GM12878 (cell line): ENCODE data around the gene TAX1BP1. TPM values are rescaled to one million over a fixed set of nuclear protein-coding genes. Genes with fewer than 3 reads are reported as not detected.

Source experiments
- ATAC-seq: fragments of 200-7000 bp; cut with Tn5 transposase; 3 replicates; pipeline ENCODE4 v1.9.1; 2020; ENCODE audit warnings: mild to moderate bottlenecking, moderate library complexity
- BruUV-seq: library from RNA; stranded (reverse); fragments of 400-500 nt; replicated peaks from 2 replicates; lab custom pipeline; 2021; lab: Mats Ljungman, UMichigan
- CTCF ChIA-PET: fragments of 300-600 bp; sonication (Branson Sonifier 250); formaldehyde crosslinking; extraction: SDS; loops from one replicate; lab custom pipeline; 2021; ENCODE audit warnings: inconsistent platforms; lab: Yijun Ruan, JAX
- POLR2A ChIA-PET: fragments of 350-600 bp; formaldehyde crosslinking; extraction: SDS; loops from one replicate; lab custom pipeline; 2021; ENCODE audit warnings: inconsistent platforms; lab: Charles Lee
- RAD21 ChIA-PET: fragments of 300-600 bp; sonication (Branson Sonifier 250); formaldehyde crosslinking; loops from one replicate; lab custom pipeline; 2023; ENCODE audit warnings: antibody characterized with exemption; ENCODE audit not compliant: unreplicated experiment; lab: Charles Lee
- SMC1A ChIA-PET: fragments of 300-600 bp; sonication (Branson Sonifier 250); formaldehyde crosslinking; loops from one replicate; lab custom pipeline; 2023; ENCODE audit not compliant: unreplicated experiment, uncharacterized antibody; lab: Charles Lee
- DNase-seq: peaks from one replicate; pipeline ENCODE4 v3.0.0-alpha.2; 2011; ENCODE audit warnings: low read depth, low spot score
- FAIRE-seq: peaks from 3 replicates; lab custom pipeline; 2011; peaks lifted over from hg19 to GRCh38; lab: Jason Lieb, UNC
- H2AFZ ChIP-seq: 2 replicates; pipeline ENCODE4 v1.6.0; 2011; ENCODE audit warnings: low read depth, low read length, control low read depth; ENCODE audit not compliant: control insufficient read depth
- H3K27ac ChIP-seq: 2 replicates; pipeline ENCODE4 v1.5.1; 2011; ENCODE audit warnings: control low read depth; ENCODE audit not compliant: control insufficient read depth, insufficient read depth
- H3K27me3 ChIP-seq, 2 experiments: replicated peaks in 1 of 2; 2 replicates each; pipeline versions ENCODE4 v1.6.0 to v1.6.1; 2011; ENCODE audit warnings: low read length in 1 of 2; ENCODE audit not compliant: control insufficient read depth in 2 of 2, insufficient read depth in 2 of 2
- H3K36me3 ChIP-seq, 2 experiments: 2 replicates each; pipeline ENCODE4 v1.5.1; 2011; ENCODE audit warnings: low read length in 1 of 2; ENCODE audit not compliant: control insufficient read depth in 2 of 2, insufficient read depth in 2 of 2
- H3K4me1 ChIP-seq: 2 replicates; pipeline ENCODE4 v1.6.1; 2011; ENCODE audit warnings: mild to moderate bottlenecking, low read length, moderate library complexity, mixed read lengths; ENCODE audit not compliant: control insufficient read depth, insufficient read depth
- H3K4me2 ChIP-seq: 2 replicates; pipeline ENCODE4 v1.6.0; 2011; ENCODE audit warnings: control low read depth; ENCODE audit not compliant: control insufficient read depth, insufficient read depth
- H3K4me3 ChIP-seq: fragments of 200-600 bp; sonication (generic); 2 replicates; pipeline ENCODE4 v1.5.1; 2016
- H3K79me2 ChIP-seq: 2 replicates; pipeline ENCODE4 v1.6.0; 2011; ENCODE audit warnings: low read length; ENCODE audit not compliant: control insufficient read depth, insufficient read depth
- H3K9ac ChIP-seq: 2 replicates; pipeline ENCODE4 v1.8.0; 2011; ENCODE audit warnings: low read length, control low read depth, mixed read lengths; ENCODE audit not compliant: control insufficient read depth, insufficient read depth
- H3K9me3 ChIP-seq: replicated peaks from 3 replicates; pipeline ENCODE4 v1.5.1; 2011; ENCODE audit warnings: mild to moderate bottlenecking, low read length; ENCODE audit not compliant: control insufficient read depth, insufficient read depth
- H4K20me1 ChIP-seq: 2 replicates; pipeline ENCODE4 v1.6.0; 2011; ENCODE audit not compliant: control insufficient read depth, insufficient read depth
- CHD1 ChIP-seq: IDR thresholded peaks from 2 replicates; pipeline ENCODE4 v1.6.1; 2012; ENCODE audit warnings: low read depth, low read length, improper control_type of control experiment
- EZH2 ChIP-seq: IDR thresholded peaks from 2 replicates; pipeline ENCODE4 v1.6.1; 2012; ENCODE audit warnings: low read depth, mild to moderate bottlenecking, control low read depth, inconsistent platforms, low read length, borderline replicate concordance; ENCODE audit not compliant: control insufficient read depth
- POLR2AphosphoS5 ChIP-seq: IDR thresholded peaks from 2 replicates; pipeline ENCODE4 v1.6.1; 2011; ENCODE audit warnings: mild to moderate bottlenecking, low read length, inconsistent platforms
- SMAD5 ChIP-seq: IDR thresholded peaks from 2 replicates; pipeline ENCODE4 v1.6.1; 2016; ENCODE audit warnings: antibody characterized with exemption, low read depth
- ZNF274 ChIP-seq: IDR thresholded peaks from one replicate; pipeline ENCODE4 v1.8.0; 2011; ENCODE audit not compliant: insufficient read length, insufficient read depth
- WGBS: methylation state at CpG from one replicate; pipeline ENCODE4 v1.1.6; 2016; ENCODE audit warnings: low lambda C conversion rate; ENCODE audit not compliant: insufficient replicate concordance, insufficient coverage; ENCODE audit errors: missing lambda C conversion rate; 5-methylcytosine and 5-hydroxymethylcytosine counted together
- in situ Hi-C: fragments of 300-500 bp; cut with MboI; formaldehyde crosslinking; loops from 9 replicates; pipeline ENCODE4 v1.14.3; 2018; ENCODE audit warnings: mixed read lengths
- intact Hi-C: fragments of 100-400 bp; cut with micrococcal nuclease; formaldehyde crosslinking; loops from one replicate; pipeline ENCODE4 v1.14.2; 2022; ENCODE audit not compliant: unreplicated experiment
- polyA plus RNA-seq, 11 experiments: library from polyadenylated mRNA; depleted of rRNA in 4 of 11; unstranded in 6 of 11; stranded (reverse) in 5 of 11; fragments of >200 nt; fragmentation: Nextera tagmentation in 4 of 11; fragmentation: Illumina TruSeq in 1 of 11; extraction: Ambion mirVana in 4 of 11; extraction: Trizol in 1 of 11; gene quantifications; 1 replicate in 1 of 11; 2 replicates in 10 of 11; pipeline versions ENCODE4 v1.2.1 to v1.2.3, GENCODE V29; 2011 to 2016; ENCODE audit warnings: inconsistent platforms in 2 of 11, missing spikeins in 2 of 11, low read depth in 1 of 11
- total RNA-seq, 4 experiments: library from RNA; depleted of rRNA in 3 of 4; stranded (reverse); fragments of >200 nt in 3 of 4; fragmentation: Illumina TruSeq in 1 of 4; extraction: Trizol in 1 of 4; gene quantifications; 2 replicates each; pipeline versions ENCODE4 v1.2.1 to v1.2.3, GENCODE V29; 2013 to 2021
- TF ChIP-seq, protein P1 (sequence below), 3 experiments: IDR thresholded peaks in 2 of 3; conservative IDR thresholded peaks in 1 of 3; 2 replicates each; pipeline ENCODE4 v1.5.1; 2011; ENCODE audit warnings: low read depth in 3 of 3, low read length in 3 of 3, mild to moderate bottlenecking in 3 of 3, control low read depth in 2 of 3, moderate library complexity in 2 of 3, inconsistent platforms in 1 of 3, mixed read lengths in 1 of 3; ENCODE audit not compliant: control insufficient read depth in 2 of 3, insufficient read depth in 1 of 3; ENCODE audit errors: extremely low read depth in 1 of 3
- TF ChIP-seq, protein P2 (sequence below): IDR thresholded peaks from 2 replicates; pipeline ENCODE4 v1.6.1; 2012; ENCODE audit warnings: improper control_type of control experiment, low read depth, low read length; ENCODE audit not compliant: insufficient replicate concordance
- TF ChIP-seq, protein P3 (sequence below): fragments of 450-650 bp; IDR thresholded peaks from 2 replicates; pipeline ENCODE4 v1.6.1; 2017; ENCODE audit warnings: antibody characterized with exemption, mild to moderate bottlenecking, moderate library complexity

TAX1BP1 gene
- total and polyA plus RNA-seq, 10 of the 15 experiments (the other 5 are each of a cell fraction or from before 2014, with no cell fraction given) = 30.8 to 105 (median 52.0) TPM

DNA sequence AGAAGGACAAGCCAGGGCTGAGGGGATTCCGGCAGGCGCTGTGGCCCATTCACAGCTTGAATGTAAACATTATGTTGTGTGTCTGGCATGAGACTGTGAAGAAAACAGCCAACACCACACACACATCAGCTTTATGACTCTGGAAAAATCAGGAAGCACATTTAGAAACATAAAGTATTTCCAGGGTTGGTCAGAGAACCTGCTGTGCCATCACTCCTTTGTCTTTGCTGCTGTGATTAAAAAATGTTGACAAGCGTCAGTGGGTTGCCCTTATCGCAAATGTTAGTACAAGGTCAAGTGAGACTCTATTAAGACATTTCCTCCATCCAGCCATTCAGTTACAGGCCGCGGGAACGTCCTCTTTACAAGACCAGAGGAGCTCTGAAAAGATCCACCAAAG is 95.4 kb downstream of the TAX1BP1 start (continued):
- TF ChIP-seq, protein P1, sequence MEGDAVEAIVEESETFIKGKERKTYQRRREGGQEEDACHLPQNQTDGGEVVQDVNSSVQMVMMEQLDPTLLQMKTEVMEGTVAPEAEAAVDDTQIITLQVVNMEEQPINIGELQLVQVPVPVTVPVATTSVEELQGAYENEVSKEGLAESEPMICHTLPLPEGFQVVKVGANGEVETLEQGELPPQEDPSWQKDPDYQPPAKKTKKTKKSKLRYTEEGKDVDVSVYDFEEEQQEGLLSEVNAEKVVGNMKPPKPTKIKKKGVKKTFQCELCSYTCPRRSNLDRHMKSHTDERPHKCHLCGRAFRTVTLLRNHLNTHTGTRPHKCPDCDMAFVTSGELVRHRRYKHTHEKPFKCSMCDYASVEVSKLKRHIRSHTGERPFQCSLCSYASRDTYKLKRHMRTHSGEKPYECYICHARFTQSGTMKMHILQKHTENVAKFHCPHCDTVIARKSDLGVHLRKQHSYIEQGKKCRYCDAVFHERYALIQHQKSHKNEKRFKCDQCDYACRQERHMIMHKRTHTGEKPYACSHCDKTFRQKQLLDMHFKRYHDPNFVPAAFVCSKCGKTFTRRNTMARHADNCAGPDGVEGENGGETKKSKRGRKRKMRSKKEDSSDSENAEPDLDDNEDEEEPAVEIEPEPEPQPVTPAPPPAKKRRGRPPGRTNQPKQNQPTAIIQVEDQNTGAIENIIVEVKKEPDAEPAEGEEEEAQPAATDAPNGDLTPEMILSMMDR (IDR thresholded peaks at IDR 0.05 in 2 of 3, conservative IDR thresholded peaks at IDR 0.05 in 1 of 3; ENCODE audit: control insufficient read depth in 2 of 3, extremely low read depth in 1 of 3, insufficient read depth in 1 of 3, low read depth in 3 of 3, low read length in 3 of 3) = no peak
- TF ChIP-seq, all 136 proteins: peak for 0

DNA sequence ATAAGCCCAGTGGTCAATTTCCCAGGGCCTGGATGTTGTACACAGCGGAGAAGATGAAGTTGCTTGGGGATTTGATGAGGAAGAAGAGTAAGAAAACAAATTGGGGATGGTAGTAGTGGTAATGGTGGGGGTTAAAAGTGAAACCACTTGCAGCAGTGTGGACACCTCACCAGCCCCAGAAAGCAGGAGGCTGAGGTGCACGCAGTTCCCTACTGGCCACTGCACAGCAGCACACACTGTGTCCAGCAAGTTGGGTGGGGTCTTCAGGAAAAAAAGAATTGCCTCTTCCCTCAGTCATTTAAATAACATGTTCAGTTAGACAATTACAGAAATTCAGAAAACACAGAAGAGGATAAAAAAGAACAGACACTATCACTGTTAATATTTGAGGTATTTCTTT is 96.6 kb downstream of the TAX1BP1 start:
- SMC1A ChIA-PET = no interaction called here
- FAIRE-seq = no peak
- no TSS peak for BruUV-seq

More for the DNA sequence above, 96.6 kb downstream of the TAX1BP1 start:
- no peak overlapping the region for H3K4me2 ChIP-seq
- no peak for TF ChIP-seq CHD1
- no peak for TF ChIP-seq ZNF274
- 0 out of 2 replicates have a peak, but pooled peaks have one; percentile 34 for TF ChIP-seq POLR2AphosphoS5
- no peak for TF ChIP-seq SMAD5
- TF ChIP-seq, protein P2, sequence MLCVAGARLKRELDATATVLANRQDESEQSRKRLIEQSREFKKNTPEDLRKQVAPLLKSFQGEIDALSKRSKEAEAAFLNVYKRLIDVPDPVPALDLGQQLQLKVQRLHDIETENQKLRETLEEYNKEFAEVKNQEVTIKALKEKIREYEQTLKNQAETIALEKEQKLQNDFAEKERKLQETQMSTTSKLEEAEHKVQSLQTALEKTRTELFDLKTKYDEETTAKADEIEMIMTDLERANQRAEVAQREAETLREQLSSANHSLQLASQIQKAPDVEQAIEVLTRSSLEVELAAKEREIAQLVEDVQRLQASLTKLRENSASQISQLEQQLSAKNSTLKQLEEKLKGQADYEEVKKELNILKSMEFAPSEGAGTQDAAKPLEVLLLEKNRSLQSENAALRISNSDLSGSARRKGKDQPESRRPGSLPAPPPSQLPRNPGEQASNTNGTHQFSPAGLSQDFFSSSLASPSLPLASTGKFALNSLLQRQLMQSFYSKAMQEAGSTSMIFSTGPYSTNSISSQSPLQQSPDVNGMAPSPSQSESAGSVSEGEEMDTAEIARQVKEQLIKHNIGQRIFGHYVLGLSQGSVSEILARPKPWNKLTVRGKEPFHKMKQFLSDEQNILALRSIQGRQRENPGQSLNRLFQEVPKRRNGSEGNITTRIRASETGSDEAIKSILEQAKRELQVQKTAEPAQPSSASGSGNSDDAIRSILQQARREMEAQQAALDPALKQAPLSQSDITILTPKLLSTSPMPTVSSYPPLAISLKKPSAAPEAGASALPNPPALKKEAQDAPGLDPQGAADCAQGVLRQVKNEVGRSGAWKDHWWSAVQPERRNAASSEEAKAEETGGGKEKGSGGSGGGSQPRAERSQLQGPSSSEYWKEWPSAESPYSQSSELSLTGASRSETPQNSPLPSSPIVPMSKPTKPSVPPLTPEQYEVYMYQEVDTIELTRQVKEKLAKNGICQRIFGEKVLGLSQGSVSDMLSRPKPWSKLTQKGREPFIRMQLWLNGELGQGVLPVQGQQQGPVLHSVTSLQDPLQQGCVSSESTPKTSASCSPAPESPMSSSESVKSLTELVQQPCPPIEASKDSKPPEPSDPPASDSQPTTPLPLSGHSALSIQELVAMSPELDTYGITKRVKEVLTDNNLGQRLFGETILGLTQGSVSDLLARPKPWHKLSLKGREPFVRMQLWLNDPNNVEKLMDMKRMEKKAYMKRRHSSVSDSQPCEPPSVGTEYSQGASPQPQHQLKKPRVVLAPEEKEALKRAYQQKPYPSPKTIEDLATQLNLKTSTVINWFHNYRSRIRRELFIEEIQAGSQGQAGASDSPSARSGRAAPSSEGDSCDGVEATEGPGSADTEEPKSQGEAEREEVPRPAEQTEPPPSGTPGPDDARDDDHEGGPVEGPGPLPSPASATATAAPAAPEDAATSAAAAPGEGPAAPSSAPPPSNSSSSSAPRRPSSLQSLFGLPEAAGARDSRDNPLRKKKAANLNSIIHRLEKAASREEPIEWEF = no peak
- no peak for TF ChIP-seq EZH2
- TF ChIP-seq, protein P3, sequence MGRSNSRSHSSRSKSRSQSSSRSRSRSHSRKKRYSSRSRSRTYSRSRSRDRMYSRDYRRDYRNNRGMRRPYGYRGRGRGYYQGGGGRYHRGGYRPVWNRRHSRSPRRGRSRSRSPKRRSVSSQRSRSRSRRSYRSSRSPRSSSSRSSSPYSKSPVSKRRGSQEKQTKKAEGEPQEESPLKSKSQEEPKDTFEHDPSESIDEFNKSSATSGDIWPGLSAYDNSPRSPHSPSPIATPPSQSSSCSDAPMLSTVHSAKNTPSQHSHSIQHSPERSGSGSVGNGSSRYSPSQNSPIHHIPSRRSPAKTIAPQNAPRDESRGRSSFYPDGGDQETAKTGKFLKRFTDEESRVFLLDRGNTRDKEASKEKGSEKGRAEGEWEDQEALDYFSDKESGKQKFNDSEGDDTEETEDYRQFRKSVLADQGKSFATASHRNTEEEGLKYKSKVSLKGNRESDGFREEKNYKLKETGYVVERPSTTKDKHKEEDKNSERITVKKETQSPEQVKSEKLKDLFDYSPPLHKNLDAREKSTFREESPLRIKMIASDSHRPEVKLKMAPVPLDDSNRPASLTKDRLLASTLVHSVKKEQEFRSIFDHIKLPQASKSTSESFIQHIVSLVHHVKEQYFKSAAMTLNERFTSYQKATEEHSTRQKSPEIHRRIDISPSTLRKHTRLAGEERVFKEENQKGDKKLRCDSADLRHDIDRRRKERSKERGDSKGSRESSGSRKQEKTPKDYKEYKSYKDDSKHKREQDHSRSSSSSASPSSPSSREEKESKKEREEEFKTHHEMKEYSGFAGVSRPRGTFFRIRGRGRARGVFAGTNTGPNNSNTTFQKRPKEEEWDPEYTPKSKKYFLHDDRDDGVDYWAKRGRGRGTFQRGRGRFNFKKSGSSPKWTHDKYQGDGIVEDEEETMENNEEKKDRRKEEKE = no peak
- WGBS = 100% methylated on average over 2 of the region's 2 CpGs
- ChIA-PET RAD21 (no interaction called here), CTCF (no interaction called here), POLR2A (no interaction called here)
- ATAC-seq (peak; percentile 31; the same call in 1 of the 3 replicates), DNase-seq (no peak)
- H3K4me1 ChIP-seq = no peaks in the 10 kb centered on the region
- no peak overlapping the region for H3K9ac ChIP-seq
- in situ Hi-C loops = no loop called here
- no peaks in the 10 kb centered on the region for H3K79me2 ChIP-seq
- H3K36me3 ChIP-seq = no peaks in the 10 kb centered on the region; a peak in 1 of 4 replicates
- no peaks in the 10 kb centered on the region for H4K20me1 ChIP-seq
- no peak overlapping the region for H3K27ac ChIP-seq
- H3K4me3 ChIP-seq = no peak overlapping the region
- no peaks in the 10 kb centered on the region for H3K27me3 ChIP-seq
- H3K9me3 ChIP-seq = no peaks in the 10 kb centered on the region
- H2AFZ ChIP-seq = no peak overlapping the region
- intact Hi-C loops = no loop called here
